ENCODE data around the gene NAA20.
A peak's percentile ranks its signal among the peaks of the same experiment; 100 is the strongest.

Gene NAA20, protein sequence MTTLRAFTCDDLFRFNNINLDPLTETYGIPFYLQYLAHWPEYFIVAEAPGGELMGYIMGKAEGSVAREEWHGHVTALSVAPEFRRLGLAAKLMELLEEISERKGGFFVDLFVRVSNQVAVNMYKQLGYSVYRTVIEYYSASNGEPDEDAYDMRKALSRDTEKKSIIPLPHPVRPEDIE

DNA sequence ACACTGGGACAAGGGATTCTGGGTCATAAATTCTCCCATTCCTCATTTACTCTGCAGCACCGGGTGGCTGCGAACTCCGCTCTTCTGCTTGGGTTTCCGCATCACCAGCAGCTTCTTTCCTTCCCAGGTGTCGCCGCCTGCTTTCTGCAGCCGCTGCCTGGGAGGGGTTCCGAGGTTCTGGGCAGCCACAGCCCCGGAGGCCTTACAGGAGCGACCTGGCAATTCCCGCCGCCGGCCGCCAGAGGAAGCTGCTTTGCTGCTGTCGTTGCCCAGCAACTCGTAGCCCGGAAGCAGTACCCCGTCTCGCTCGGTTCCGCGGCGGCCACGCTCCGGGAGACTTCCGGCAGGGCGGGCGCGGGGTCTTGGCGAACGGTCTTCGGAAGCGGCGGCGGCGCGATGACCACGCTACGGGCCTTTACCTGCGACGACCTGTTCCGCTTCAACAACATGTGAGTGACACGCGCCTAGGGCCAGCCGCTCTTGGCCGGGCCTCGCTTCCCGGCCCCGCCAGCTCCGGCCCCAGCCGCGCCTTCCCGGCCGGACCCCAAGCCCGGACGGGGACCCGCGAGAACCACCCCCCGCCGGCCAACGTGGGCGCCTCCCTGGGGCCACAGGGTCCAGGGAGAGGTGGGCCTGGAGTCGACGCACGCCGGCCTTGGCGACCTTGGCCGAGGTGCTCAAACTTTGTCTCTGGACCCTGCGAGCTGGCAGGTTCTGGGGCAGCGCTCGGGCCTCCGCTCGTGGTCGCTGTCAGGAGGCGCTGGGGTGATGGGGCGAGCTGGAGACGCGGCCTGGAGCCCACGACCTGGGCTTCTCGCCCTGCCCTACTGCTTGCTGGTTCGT, at the start of gene NAA20:
TSS of gene NAA20 (plus strand) at position 362 of the 843 bp plus-strand sequence. CDS start at position 397, 35 bp downstream.
- Mint-ChIP-seq H3K36me3 (ENCODE audit: low read depth) (peaks cover 9% of the 10 kb centered on the region), H3K27ac (peak within 1 kb of the TSS; percentile 86), H3K27me3 (ENCODE audit: low read depth) (no peaks in the 10 kb centered on the region), H3K9me3 (no peaks in the 10 kb centered on the region), H3K4me3 (peak within 1 kb of the TSS; percentile 92), H3K4me1 (ENCODE audit: low read depth) (peaks cover 38% of the 10 kb centered on the region)
- DNase-seq (ENCODE audit: low spot score): peak; percentile 90

DNA sequence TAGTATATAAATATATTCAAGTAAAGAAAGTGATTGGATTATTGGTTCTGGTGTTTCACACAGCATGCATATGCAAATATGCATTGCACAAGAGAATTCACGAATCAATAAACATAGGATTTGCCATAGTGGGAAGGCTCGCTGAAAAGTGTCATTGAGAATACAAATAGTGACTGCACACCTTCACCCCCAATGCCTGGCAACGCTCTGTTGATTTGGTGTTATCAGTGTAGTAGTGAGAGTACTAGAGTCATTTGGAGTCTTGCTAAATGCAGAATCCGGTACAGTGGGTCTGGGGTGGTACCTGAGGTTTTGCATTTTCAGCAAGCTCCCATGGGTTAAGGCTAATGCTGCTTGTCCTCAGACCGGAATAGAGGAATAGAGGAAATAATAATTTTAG, 49.7 kb upstream of the NAA20 start:
- H3K4me1 Mint-ChIP-seq (ENCODE audit: low read depth): peaks cover 10% of the 10 kb centered on the region
- H3K9me3 Mint-ChIP-seq: no peaks in the 10 kb centered on the region
- no peaks in the 10 kb centered on the region for H3K36me3 Mint-ChIP-seq (ENCODE audit: low read depth)
- H3K4me3 Mint-ChIP-seq: no peak overlapping the region
- H3K27me3 Mint-ChIP-seq (ENCODE audit: low read depth): no peaks in the 10 kb centered on the region
- H3K27ac Mint-ChIP-seq: no peak overlapping the region
- DNase-seq (ENCODE audit: low spot score): no peak

DNA sequence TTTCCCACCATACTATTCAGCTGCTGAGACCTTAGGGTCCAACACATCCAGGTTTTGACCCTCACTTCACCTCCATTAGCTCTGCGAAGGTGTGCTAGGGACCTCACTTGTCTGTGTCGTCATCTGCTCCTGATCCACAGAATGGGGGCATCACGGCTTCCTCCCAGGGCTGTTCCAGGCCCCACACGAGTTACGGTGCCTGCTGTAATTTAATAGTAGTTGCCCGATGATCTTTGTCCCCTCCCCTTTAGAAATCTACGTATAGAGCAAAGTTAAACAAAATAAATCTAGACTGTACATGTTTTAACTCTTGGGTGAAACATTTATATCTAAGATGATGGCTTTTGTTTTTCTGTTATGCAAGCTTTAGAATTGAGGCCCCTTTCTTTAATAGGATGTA, 49.1 kb upstream of the NAA20 start:
- Mint-ChIP-seq H3K36me3 (ENCODE audit: low read depth) (no peaks in the 10 kb centered on the region), H3K27ac (no peak overlapping the region), H3K4me1 (ENCODE audit: low read depth) (peaks cover 10% of the 10 kb centered on the region), H3K9me3 (no peaks in the 10 kb centered on the region), H3K27me3 (ENCODE audit: low read depth) (no peaks in the 10 kb centered on the region), H3K4me3 (peak overlapping the region; percentile 30)
- no peak for DNase-seq (ENCODE audit: low spot score)

DNA sequence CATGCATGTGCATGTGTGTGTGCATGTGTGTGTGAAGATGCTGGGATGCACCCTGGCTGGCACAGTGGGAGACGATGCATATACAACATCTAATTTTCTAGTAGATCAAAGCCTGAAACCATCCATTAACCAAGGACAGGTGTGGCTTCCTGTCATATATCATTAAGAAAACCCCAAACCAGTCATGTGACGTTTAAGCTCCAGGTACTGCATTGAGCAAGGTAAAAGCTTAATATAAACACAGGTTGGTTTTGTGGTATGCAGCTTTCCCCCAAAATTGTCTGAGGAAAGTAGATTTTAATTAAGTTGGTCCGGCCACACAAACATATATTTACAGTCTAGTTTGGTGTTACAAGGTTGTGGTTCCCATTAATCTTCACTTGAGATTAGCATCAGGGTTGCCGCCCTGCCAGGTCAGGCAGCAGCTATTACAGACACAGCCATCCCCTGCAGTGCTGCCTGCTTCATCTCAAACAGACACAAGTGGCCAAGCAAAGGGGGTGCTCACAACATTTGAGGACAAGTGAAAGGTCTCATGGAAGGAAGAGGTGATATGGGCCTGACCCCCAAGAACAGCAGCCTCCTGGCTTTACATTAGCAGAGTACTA, 48.6 kb upstream of the NAA20 start:
- Mint-ChIP-seq H3K4me3 (peak overlapping the region; percentile 30), H3K36me3 (ENCODE audit: low read depth) (no peaks in the 10 kb centered on the region), H3K27me3 (ENCODE audit: low read depth) (no peaks in the 10 kb centered on the region), H3K27ac (no peak overlapping the region), H3K9me3 (no peaks in the 10 kb centered on the region), H3K4me1 (ENCODE audit: low read depth) (peaks cover 10% of the 10 kb centered on the region)
- no peak for DNase-seq (ENCODE audit: low spot score)

DNA sequence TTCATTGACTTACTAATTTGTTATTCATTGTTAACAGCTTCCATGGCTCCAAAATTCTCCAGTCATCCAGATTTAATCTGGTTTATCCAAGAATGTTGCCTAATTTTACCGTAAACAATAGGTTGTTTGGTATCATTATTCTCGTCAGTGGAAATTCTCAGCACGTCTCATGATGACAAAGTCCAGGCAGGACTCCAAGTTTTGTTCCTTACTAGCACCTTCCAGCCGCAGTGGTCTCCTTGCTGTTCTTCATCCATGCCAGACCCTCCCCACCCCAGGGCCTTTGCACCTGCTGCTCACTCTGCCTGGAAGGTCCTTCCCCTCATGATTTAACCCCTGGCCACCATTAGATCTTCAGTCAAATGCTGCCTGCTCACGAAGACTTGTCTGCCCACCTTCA, 48.1 kb upstream of the NAA20 start:
- H3K4me1 Mint-ChIP-seq (ENCODE audit: low read depth): peaks cover 10% of the 10 kb centered on the region
- H3K27ac Mint-ChIP-seq: no peak overlapping the region
- no peak overlapping the region for H3K4me3 Mint-ChIP-seq
- no peaks in the 10 kb centered on the region for H3K36me3 Mint-ChIP-seq (ENCODE audit: low read depth)
- DNase-seq (ENCODE audit: low spot score): no peak
- H3K9me3 Mint-ChIP-seq: no peaks in the 10 kb centered on the region
- no peaks in the 10 kb centered on the region for H3K27me3 Mint-ChIP-seq (ENCODE audit: low read depth)

DNA sequence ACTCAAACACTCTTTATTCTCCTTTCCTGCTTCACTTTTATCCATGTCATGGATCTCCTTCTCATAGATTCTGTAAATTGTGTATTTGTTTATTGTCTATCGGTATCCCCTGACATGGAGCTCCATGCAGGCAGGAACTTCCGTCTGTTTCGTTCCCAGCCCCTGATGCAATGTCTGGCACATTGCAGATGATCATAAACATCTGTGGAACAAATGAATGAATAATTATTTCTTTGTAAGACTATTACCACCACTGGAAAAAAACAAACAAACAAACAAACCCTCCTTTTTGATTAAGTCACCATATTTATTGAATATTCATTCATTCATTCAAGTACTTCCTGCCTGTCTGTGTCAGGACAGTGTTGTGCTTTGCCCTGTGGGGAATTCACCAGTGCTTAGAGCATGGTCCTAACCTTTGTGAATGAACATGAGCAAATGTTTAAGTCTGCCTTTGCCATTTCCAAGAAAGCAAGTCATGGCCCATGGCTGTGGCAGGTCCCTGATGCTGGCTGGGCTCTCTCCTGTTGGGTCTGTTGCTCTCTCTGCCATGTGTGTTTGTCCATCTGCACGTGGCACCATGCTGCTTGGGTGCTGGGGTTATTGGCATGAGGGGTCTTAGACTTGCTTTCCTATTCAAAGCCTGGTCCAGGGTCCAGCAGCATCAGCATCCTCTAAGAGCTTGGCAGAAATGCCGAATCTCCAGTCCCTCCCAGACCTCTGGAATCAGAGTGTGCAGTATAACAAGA, 47.5 kb upstream of the NAA20 start:
- Mint-ChIP-seq H3K27ac (no peak overlapping the region), H3K4me1 (ENCODE audit: low read depth) (peaks cover 10% of the 10 kb centered on the region), H3K9me3 (no peaks in the 10 kb centered on the region), H3K4me3 (no peak overlapping the region), H3K36me3 (ENCODE audit: low read depth) (no peaks in the 10 kb centered on the region), H3K27me3 (ENCODE audit: low read depth) (no peaks in the 10 kb centered on the region)
- DNase-seq (ENCODE audit: low spot score): no peak

- H3K4me3 Mint-ChIP-seq: no peak overlapping the region
- H3K27ac Mint-ChIP-seq: no peak overlapping the region
- peaks cover 10% of the 10 kb centered on the region for H3K4me1 Mint-ChIP-seq (ENCODE audit: low read depth)
- DNase-seq (ENCODE audit: low spot score): no peak
- H3K27me3 Mint-ChIP-seq (ENCODE audit: low read depth): no peaks in the 10 kb centered on the region
- no peaks in the 10 kb centered on the region for H3K9me3 Mint-ChIP-seq
- no peaks in the 10 kb centered on the region for H3K36me3 Mint-ChIP-seq (ENCODE audit: low read depth)
Measured at GRCh38 chr20:19970256-19970765, 46.9 kb upstream of the NAA20 start.

- Mint-ChIP-seq H3K36me3 (ENCODE audit: low read depth) (no peaks in the 10 kb centered on the region), H3K27ac (no peak overlapping the region), H3K27me3 (ENCODE audit: low read depth) (no peaks in the 10 kb centered on the region), H3K9me3 (no peaks in the 10 kb centered on the region), H3K4me1 (ENCODE audit: low read depth) (peaks cover 10% of the 10 kb centered on the region), H3K4me3 (no peak overlapping the region)
- DNase-seq (ENCODE audit: low spot score): no peak
Measured at GRCh38 chr20:19971116-19971515, 46.0 kb upstream of the NAA20 start.

- H3K27ac Mint-ChIP-seq: no peak overlapping the region
- no peaks in the 10 kb centered on the region for H3K27me3 Mint-ChIP-seq (ENCODE audit: low read depth)
- H3K4me1 Mint-ChIP-seq (ENCODE audit: low read depth): peaks cover 6% of the 10 kb centered on the region
- no peaks in the 10 kb centered on the region for H3K36me3 Mint-ChIP-seq (ENCODE audit: low read depth)
- no peak for DNase-seq (ENCODE audit: low spot score)
- H3K4me3 Mint-ChIP-seq: no peak overlapping the region
- H3K9me3 Mint-ChIP-seq: no peaks in the 10 kb centered on the region
Measured at GRCh38 chr20:19973961-19974629, 43.1 kb upstream of the NAA20 start.

DNA sequence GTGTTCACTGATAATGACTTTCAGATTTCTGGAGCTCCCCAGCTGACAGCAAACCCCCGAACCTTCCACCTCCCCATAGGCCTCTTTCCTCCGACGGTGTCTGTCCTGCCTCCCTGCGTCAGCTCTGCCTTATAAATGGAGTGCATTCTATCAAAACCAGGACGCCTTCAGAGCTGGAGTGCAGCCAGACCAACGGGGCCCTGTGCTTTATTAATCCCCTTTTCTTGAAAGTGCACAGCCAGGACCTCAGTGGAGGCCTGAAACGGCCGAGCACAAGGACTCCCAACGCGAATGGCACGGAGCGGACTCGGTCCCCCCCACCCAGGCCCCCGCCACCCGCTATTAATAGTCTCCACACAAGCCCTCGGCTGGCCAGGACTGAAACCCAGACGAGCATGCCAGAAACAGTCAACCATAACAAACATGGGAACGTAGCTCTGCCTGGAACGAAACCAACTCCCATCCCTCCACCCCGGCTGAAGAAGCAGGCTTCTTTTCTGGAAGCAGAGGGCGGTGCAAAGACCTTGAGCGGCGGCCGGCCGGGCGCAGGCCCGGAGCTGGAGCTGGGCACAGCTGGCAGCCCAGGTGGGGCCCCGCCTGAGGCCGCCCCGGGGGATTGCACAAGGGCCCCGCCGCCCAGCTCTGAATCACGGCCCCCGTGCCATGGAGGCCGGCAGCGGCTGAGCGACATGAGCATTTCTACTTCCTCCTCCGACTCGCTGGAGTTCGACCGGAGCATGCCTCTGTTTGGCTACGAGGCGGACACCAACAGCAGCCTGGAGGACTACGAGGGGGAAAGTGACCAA, 42.3 kb upstream of the NAA20 start:
- Mint-ChIP-seq H3K27ac (no peak overlapping the region), H3K4me1 (ENCODE audit: low read depth) (peaks cover 3% of the 10 kb centered on the region)

DNA sequence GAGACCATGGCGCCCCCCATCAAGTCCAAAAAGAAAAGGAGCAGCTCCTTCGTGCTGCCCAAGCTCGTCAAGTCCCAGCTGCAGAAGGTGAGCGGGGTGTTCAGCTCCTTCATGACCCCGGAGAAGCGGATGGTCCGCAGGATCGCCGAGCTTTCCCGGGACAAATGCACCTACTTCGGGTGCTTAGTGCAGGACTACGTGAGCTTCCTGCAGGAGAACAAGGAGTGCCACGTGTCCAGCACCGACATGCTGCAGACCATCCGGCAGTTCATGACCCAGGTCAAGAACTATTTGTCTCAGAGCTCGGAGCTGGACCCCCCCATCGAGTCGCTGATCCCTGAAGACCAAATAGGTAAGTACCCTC, 41.7 kb upstream of the NAA20 start:
- Mint-ChIP-seq H3K4me1 (ENCODE audit: low read depth) (peaks cover 3% of the 10 kb centered on the region), H3K36me3 (ENCODE audit: low read depth) (no peaks in the 10 kb centered on the region), H3K27ac (no peak overlapping the region), H3K27me3 (ENCODE audit: low read depth) (no peaks in the 10 kb centered on the region), H3K4me3 (no peak overlapping the region), H3K9me3 (no peaks in the 10 kb centered on the region)
- no peak for DNase-seq (ENCODE audit: low spot score)

More for the DNA sequence above, 42.3 kb upstream of the NAA20 start:
- DNase-seq (ENCODE audit: low spot score): no peak
- Mint-ChIP-seq H3K27me3 (ENCODE audit: low read depth) (no peaks in the 10 kb centered on the region), H3K4me3 (no peak overlapping the region), H3K9me3 (no peaks in the 10 kb centered on the region), H3K36me3 (ENCODE audit: low read depth) (no peaks in the 10 kb centered on the region)

DNA sequence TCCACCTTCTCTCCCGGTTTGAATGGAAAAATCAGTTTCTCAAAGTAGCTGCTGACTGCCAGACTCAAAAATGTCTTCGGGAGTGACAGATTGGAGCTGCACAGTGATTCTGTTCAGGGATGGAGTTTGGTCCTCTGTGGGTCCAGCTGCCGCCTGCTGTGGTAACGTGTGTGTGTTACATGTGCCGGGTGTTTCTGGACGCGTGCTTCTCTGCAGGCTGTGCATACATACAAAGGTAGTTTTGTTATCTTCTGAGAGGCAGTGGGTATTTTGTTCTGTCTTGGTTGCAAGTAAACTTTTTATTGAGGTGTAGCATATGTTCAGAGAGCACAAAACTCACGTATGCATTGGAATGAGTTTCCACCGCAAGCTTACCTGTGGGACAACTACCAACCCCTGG, 41.3 kb upstream of the NAA20 start:
- Mint-ChIP-seq H3K4me1 (ENCODE audit: low read depth) (peaks cover 3% of the 10 kb centered on the region), H3K27ac (no peak overlapping the region), H3K9me3 (no peaks in the 10 kb centered on the region), H3K27me3 (ENCODE audit: low read depth) (no peaks in the 10 kb centered on the region), H3K36me3 (ENCODE audit: low read depth) (no peaks in the 10 kb centered on the region), H3K4me3 (no peak overlapping the region)
- no peak for DNase-seq (ENCODE audit: low spot score)
